Astrocyte of the spinal cord (primary cell): ENCODE data around the gene ZNF469.

Experiments used
- DNase-seq: peaks from one replicate; pipeline ENCODE4 v3.0.0; 2011; ENCODE audit warnings: low read depth, low spot score
- H3K4me3 ChIP-seq: 2 replicates; pipeline ENCODE4 v1.5.1; 2011; ENCODE audit warnings: low read depth, mild to moderate bottlenecking, low read length, moderate library complexity
- CTCF ChIP-seq: IDR thresholded peaks from 2 replicates; pipeline ENCODE4 v1.5.1; 2012; ENCODE audit warnings: low read depth, mild to moderate bottlenecking, low read length, inconsistent platforms
- in situ Hi-C: cut with HindIII; loops from 2 replicates; pipeline ENCODE4 v1.10.0; 2017; ENCODE audit warnings: low sequenced_read_pairs

The ZNF469 gene

GRCh38 chr16:88373927-88374492 lies 8.7 kb upstream of the ZNF469 start:
- no peak overlapping the region for H3K4me3 ChIP-seq
- in situ Hi-C loops: no loop called here
- no peak for TF ChIP-seq CTCF
- no peak for DNase-seq

GRCh38 chr16:88374736-88375135 lies 8.0 kb upstream of the ZNF469 start:
- no peak for DNase-seq
- no peak overlapping the region for H3K4me3 ChIP-seq
- no peak for TF ChIP-seq CTCF
- in situ Hi-C loops: no loop called here

- no peak for TF ChIP-seq CTCF
- H3K4me3 ChIP-seq: no peak overlapping the region
- no peak for DNase-seq
- in situ Hi-C loops: no loop called here
These were observed 7.4 kb upstream of the ZNF469 start for GRCh38 chr16:88375236-88375975.

- peak; percentile 26 for DNase-seq
- H3K4me3 ChIP-seq: no peak overlapping the region
- TF ChIP-seq CTCF: no peak
- in situ Hi-C loops: no loop called here
These were observed 6.5 kb upstream of the ZNF469 start for GRCh38 chr16:88375996-88376834.

GRCh38 chr16:88376835-88377726 lies 5.7 kb upstream of the ZNF469 start:
- H3K4me3 ChIP-seq: no peak overlapping the region
- no peak for DNase-seq
- TF ChIP-seq CTCF: no peak
- in situ Hi-C loops: no loop called here

GRCh38 chr16:88377961-88378360 lies 4.8 kb upstream of the ZNF469 start:
- H3K4me3 ChIP-seq: no peak overlapping the region
- in situ Hi-C loops: no loop called here
- TF ChIP-seq CTCF: no peak
- no peak for DNase-seq
